ENCODE measurements around the gene MAD1L1. TPM values are rescaled to one million over a fixed set of nuclear protein-coding genes. Genes with fewer than 3 reads are reported as not detected.

Gene MAD1L1
- total and polyA plus RNA-seq, 2 donors (not counting 3 experiments of a cell fraction or from before 2014, with no cell fraction given) = 34.1 to 42.3 TPM

DNA sequence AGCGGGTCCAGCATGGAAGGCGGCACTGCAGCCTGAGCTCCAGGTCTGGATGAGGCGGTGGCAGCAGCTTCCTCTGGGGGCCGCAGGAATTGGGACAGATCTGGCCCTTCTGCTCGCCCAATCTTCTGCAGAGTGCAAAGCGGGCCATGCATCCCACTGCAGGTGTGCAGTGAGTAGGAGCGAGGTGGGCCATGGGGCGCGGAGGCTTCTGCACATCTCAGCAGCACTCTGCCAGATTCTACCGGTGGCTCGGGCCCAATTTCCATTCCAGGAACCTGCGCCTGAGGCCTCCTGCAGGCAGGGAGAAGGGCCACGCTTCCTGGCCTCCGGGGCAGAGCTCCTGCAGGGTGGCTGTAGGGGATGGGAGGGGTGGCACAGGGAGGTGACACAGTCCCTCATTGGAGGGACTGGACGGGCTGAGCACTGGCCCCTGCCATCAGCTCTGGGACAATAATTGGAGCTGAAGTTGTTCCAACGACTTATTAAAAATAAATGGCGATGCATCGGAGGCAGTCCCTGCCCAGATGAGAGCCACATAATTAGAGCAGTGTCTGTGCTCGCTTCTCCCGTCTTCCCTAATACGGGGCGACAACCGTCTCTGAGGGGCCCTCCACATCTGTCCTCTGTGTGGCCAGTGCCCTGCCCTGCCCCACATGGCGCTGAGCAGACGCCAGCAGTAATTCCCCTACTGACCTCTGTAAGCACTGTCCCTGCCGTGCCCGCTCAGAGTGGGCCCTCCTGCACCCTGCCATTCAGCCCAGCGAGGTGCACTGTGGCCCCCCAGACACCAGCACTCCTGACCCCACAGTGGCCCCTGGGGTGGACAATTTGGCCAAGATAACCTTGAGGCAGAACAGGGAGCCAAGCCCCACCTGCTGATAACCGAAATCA lies 365.1 kb downstream of the MAD1L1 start:
- dilution Hi-C loops (cut with MboI; ENCODE audit: extremely low pct_ligation_motif_present, low sequenced_read_pairs) = no loop called here
- CTCF ChIA-PET = no interaction called here
- BruUV-seq (replicated peaks) = no TSS peak

More for the DNA sequence above, 365.1 kb downstream of the MAD1L1 start:
- POLR2A ChIA-PET = no interaction called here
- no peaks in the 10 kb centered on the region for H3K9me3 ChIP-seq (replicated peaks; ENCODE audit: control insufficient read depth, insufficient read depth, low read length)
- TF ChIP-seq, protein P1, sequence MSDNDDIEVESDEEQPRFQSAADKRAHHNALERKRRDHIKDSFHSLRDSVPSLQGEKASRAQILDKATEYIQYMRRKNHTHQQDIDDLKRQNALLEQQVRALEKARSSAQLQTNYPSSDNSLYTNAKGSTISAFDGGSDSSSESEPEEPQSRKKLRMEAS (IDR thresholded peaks at IDR 0.05; ENCODE audit: insufficient read depth, insufficient read length) = no peak
- TF ChIP-seq MYC (IDR thresholded peaks at IDR 0.05; ENCODE audit: low read depth, low read length) (no peak), POLR2A (IDR thresholded peaks at IDR 0.05; ENCODE audit: low read depth, low read length) (no peak), EZH2 (IDR thresholded peaks at IDR 0.05; ENCODE audit: borderline replicate concordance, low read depth, low read length, severe bottlenecking) (no peak), POLR2AphosphoS5 (IDR thresholded peaks at IDR 0.05; ENCODE audit: insufficient read depth, low read depth, low read length) (no peak), FOS (IDR thresholded peaks at IDR 0.05; ENCODE audit: borderline replicate concordance, insufficient read depth, low read length) (no peak), GATA2 (IDR thresholded peaks at IDR 0.05; ENCODE audit: insufficient read depth, insufficient read length, low read depth, low read length) (no peak), JUN (IDR thresholded peaks at IDR 0.05; ENCODE audit: borderline replicate concordance, insufficient read depth, insufficient read length, low read depth) (no peak)
- TF ChIP-seq, protein P2, sequence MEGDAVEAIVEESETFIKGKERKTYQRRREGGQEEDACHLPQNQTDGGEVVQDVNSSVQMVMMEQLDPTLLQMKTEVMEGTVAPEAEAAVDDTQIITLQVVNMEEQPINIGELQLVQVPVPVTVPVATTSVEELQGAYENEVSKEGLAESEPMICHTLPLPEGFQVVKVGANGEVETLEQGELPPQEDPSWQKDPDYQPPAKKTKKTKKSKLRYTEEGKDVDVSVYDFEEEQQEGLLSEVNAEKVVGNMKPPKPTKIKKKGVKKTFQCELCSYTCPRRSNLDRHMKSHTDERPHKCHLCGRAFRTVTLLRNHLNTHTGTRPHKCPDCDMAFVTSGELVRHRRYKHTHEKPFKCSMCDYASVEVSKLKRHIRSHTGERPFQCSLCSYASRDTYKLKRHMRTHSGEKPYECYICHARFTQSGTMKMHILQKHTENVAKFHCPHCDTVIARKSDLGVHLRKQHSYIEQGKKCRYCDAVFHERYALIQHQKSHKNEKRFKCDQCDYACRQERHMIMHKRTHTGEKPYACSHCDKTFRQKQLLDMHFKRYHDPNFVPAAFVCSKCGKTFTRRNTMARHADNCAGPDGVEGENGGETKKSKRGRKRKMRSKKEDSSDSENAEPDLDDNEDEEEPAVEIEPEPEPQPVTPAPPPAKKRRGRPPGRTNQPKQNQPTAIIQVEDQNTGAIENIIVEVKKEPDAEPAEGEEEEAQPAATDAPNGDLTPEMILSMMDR (IDR thresholded peaks at IDR 0.05; ENCODE audit: extremely low read depth in 1 of 2, insufficient read depth in 1 of 2, low read depth in 1 of 2, low read length in 2 of 2) = no peak
- no peaks in the 10 kb centered on the region for H3K9me1 ChIP-seq (replicated peaks; ENCODE audit: control insufficient read depth, extremely low read depth, insufficient read depth, low read length)
- H3K4me2 ChIP-seq (ENCODE audit: insufficient read depth, low read length) = no peak overlapping the region
- H3K27ac ChIP-seq (ENCODE audit: insufficient read depth, low read depth, low read length) = no peak overlapping the region
- DNase-seq (ENCODE audit: low read depth, low spot score) = no peak
- intact Hi-C loops (cut with micrococcal nuclease) = no loop called here
- no peaks in the 10 kb centered on the region for H3K36me3 ChIP-seq (ENCODE audit: control insufficient read depth in 2 of 2, extremely low read depth in 1 of 2, insufficient read depth in 2 of 2, low read length in 2 of 2)
- H2AFZ ChIP-seq (ENCODE audit: low read depth, low read length) = no peak overlapping the region
- no peak overlapping the region for H3K9ac ChIP-seq (replicated peaks; ENCODE audit: extremely low read depth, insufficient read depth, low read length)
- H3K4me1 ChIP-seq (ENCODE audit: control insufficient read depth, extremely low read depth, insufficient read depth, low read length) = no peaks in the 10 kb centered on the region
- H4K20me1 ChIP-seq (replicated peaks; ENCODE audit: control insufficient read depth, extremely low read depth, insufficient read depth, low read length) = no peaks in the 10 kb centered on the region
- no peak overlapping the region for H3K4me3 ChIP-seq (replicated peaks in 1 of 3; ENCODE audit: insufficient read depth in 1 of 3, low read depth in 1 of 3, low read length in 3 of 3)
- no peaks in the 10 kb centered on the region for H3K79me2 ChIP-seq (ENCODE audit: control insufficient read depth, insufficient read depth, low read length)
- H3K27me3 ChIP-seq (ENCODE audit: control insufficient read depth in 2 of 2, insufficient read depth in 2 of 2, low read length in 2 of 2) = no peaks in the 10 kb centered on the region
- FAIRE-seq = no peak
